BE2C (cell line): ENCODE data around the gene TTC21A.

Experiments used
- DNase-seq: peaks from one replicate; pipeline ENCODE4 v3.0.0-alpha.2; 2020
- H3K27me3 ChIP-seq: fragments of 250-450 bp; sonication (Bioruptor Pico); 2 replicates; pipeline ENCODE4 v1.5.1; 2020; ENCODE audit warnings: mild to moderate bottlenecking
- H3K36me3 ChIP-seq: fragments of 250-450 bp; sonication (Bioruptor Pico); 2 replicates; pipeline ENCODE4 v1.5.1; 2020; ENCODE audit warnings: mild to moderate bottlenecking
- H3K4me1 ChIP-seq: fragments of 250-450 bp; sonication (Bioruptor Pico); 2 replicates; pipeline ENCODE4 v1.5.1; 2020
- H3K4me3 ChIP-seq: 2 replicates; pipeline ENCODE4 v1.5.1; 2011; ENCODE audit warnings: low read depth, low read length
- H3K9me3 ChIP-seq: fragments of 250-450 bp; sonication (Bioruptor Pico); 2 replicates; pipeline ENCODE4 v1.5.1; 2020
- CTCF ChIP-seq: IDR thresholded peaks from 2 replicates; pipeline ENCODE4 v1.5.1; 2012; ENCODE audit warnings: mild to moderate bottlenecking, low read depth, low read length

TTC21A gene

GRCh38 chr3:39135170-39135805, 27.8 kb downstream of the TTC21A start:
- Histone ChIP-seq H3K36me3 (no peaks in the 10 kb centered on the region), H3K4me1 (no peaks in the 10 kb centered on the region), H3K27me3 (no peaks in the 10 kb centered on the region), H3K4me3 (no peak overlapping the region), H3K9me3 (no peaks in the 10 kb centered on the region)
- no peak for TF ChIP-seq CTCF
- DNase-seq: no peak

DNA sequence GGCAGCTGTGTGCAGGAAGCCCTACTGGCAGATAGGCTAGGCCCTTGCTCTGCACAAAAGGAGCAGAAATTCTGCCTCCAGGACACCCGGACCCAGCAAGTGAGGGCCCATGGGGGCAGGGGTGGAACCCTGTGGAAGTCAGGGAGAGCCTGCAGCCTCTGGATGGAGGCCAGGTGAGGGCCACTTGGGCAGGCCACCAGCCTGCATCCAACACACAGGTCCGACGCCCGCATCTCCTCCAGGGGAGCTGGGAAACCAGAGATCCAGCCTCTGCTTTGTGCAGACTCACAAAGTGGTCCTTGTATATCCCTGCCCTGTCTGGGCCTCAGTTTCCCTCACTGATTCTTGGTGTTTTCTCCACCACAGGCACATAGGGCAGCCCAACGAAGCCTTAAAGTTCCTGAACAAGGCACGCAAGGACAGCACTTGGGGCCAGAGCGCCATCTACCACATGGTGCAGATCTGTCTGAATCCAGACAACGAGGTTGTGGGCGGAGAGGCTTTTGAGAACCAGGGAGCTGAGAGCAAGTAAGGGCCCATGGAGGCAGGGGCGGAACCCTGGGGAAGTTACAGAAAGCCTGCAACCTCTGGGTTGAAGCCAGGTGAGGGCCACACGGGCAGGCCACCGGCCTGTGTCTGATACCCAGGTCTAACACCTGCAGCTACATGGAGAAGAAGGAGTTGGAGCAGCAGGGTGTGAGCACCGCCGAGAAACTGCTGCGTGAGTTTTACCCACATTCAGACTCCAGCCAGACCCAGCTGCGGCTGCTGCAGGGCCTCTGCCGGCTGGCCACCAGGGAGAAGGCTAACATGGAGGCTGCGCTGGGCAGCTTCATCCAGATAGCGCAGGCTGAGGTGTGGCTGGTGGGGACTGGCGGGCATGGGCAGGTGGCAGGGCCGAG, 29.3 kb downstream of the TTC21A start:
- no peaks in the 10 kb centered on the region for H3K9me3 ChIP-seq
- no peak for TF ChIP-seq CTCF
- no peak for DNase-seq
- no peak overlapping the region for H3K4me3 ChIP-seq
- no peaks in the 10 kb centered on the region for H3K27me3 ChIP-seq
- H3K36me3 ChIP-seq: no peaks in the 10 kb centered on the region
- H3K4me1 ChIP-seq: 0 out of 2 replicates have a peak, but pooled peaks cover 4% of the 10 kb centered on the region

- no peak for TF ChIP-seq CTCF
- Histone ChIP-seq H3K36me3 (no peaks in the 10 kb centered on the region), H3K9me3 (no peaks in the 10 kb centered on the region), H3K4me3 (no peak overlapping the region), H3K4me1 (0 out of 2 replicates have a peak, but pooled peaks cover 4% of the 10 kb centered on the region), H3K27me3 (no peaks in the 10 kb centered on the region)
- no peak for DNase-seq
Observed at GRCh38 chr3:39137435-39137936, 30.0 kb downstream of the TTC21A start.

DNA sequence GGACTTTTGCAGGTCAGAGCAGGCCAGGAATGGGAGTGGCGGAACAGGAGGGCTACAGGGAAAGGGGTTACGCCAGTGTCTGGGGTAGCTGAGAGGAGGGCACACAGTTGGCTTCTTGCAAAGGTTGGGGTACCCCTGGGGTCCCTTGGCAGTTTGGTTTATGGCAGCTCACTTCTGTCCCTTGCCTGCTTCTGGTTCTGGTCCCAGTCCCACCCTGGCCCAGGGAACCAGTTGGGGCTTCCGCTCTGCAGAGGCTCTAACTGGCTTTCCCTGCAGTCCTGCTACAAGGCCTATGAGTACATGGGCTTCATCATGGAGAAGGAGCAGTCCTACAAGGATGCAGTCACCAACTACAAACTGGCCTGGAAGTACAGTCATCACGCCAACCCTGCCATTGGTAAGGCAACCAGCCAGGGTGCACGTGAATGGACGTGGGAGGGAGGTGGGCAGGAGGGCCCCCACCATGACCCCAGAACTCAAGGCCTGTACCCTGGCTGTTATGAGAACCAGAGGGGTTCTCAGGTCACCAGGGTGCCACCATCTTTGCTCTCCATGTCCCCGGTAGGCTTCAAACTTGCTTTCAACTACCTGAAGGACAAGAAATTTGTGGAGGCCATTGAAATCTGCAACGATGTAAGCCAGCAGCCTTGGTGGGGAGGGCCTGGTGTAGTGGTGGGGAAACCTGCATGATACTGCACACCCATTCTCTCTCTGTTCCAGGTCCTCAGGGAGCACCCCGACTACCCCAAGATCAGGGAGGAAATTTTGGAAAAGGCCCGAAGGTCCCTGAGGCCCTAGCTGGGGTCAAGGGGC, 30.7 kb downstream of the TTC21A start:
- H3K4me3 ChIP-seq: no peak overlapping the region
- no peak for DNase-seq
- TF ChIP-seq CTCF: no peak
- no peaks in the 10 kb centered on the region for H3K27me3 ChIP-seq
- H3K36me3 ChIP-seq: peaks cover 6% of the 10 kb centered on the region
- H3K4me1 ChIP-seq: 0 out of 2 replicates have a peak, but pooled peaks cover 4% of the 10 kb centered on the region
- no peaks in the 10 kb centered on the region for H3K9me3 ChIP-seq

- DNase-seq: no peak
Observed at GRCh38 chr3:39138804-39139415, 31.4 kb downstream of the TTC21A start.

More at GRCh38 chr3:39138804-39139415, 31.4 kb downstream of the TTC21A start:
- Histone ChIP-seq H3K4me1 (peaks cover 7% of the 10 kb centered on the region; the same call in 1 of the 2 replicates), H3K36me3 (peaks cover 13% of the 10 kb centered on the region), H3K9me3 (no peaks in the 10 kb centered on the region), H3K4me3 (no peak overlapping the region), H3K27me3 (no peaks in the 10 kb centered on the region)
- no peak for TF ChIP-seq CTCF
